Tibial nerve (tissue), 4 donors: ENCODE results near the gene ADM. TPM values are rescaled to one million over a fixed set of nuclear protein-coding genes. Genes with fewer than 3 reads are reported as not detected.

Experiments
- DNase-seq, 2 donors: peaks; one replicate each; pipeline ENCODE4 v3.0.0-alpha.2; 2019; ENCODE audit warnings: low spot score in 2 of 2
- H3K27ac ChIP-seq, 4 donors: fragments of 200-600 bp; sonication (generic) in 3 of 4; one replicate each; pipeline ENCODE4 v1.5.1; 2017 to 2019; ENCODE audit warnings: mild to moderate bottlenecking in 1 of 4
- H3K27me3 ChIP-seq, 2 donors: fragments of 200-600 bp; sonication (generic) in 1 of 2; one replicate each; pipeline versions ENCODE4 v1.5.1 to v1.6.0; 2017 to 2019
- H3K36me3 ChIP-seq, 3 donors: fragments of 200-600 bp; sonication (generic); one replicate each; pipeline ENCODE4 v1.5.1; 2018 to 2019
- H3K4me1 ChIP-seq, 4 donors: fragments of 200-600 bp; sonication (generic) in 3 of 4; one replicate each; pipeline ENCODE4 v1.5.1; 2017 to 2019
- H3K4me3 ChIP-seq, 4 donors: fragments of 200-600 bp; sonication (generic) in 3 of 4; one replicate each; pipeline ENCODE4 v1.5.1; 2017 to 2019; ENCODE audit warnings: mild to moderate bottlenecking in 1 of 4, moderate library complexity in 1 of 4
- H3K9me3 ChIP-seq, 4 donors: fragments of 200-600 bp; sonication (generic) in 3 of 4; one replicate each; pipeline ENCODE4 v1.5.1; 2017 to 2019
- EP300 ChIP-seq, 2 donors: sonication (generic); formaldehyde crosslinking; IDR thresholded peaks; one replicate each; pipeline ENCODE4 v1.6.1; 2017; ENCODE audit warnings: antibody characterized with exemption in 2 of 2, mild to moderate bottlenecking in 1 of 2
- POLR2A ChIP-seq, 2 donors: fragments of 450-650 bp; IDR thresholded peaks; one replicate each; pipeline ENCODE4 v1.6.1; 2017; ENCODE audit warnings: antibody characterized with exemption in 2 of 2, mild to moderate bottlenecking in 2 of 2, moderate library complexity in 2 of 2
- WGBS, 2 donors: methylation state at CpG; one replicate each; pipeline ENCODE4 v1.1.5; 2018; 5-methylcytosine and 5-hydroxymethylcytosine counted together
- total RNA-seq, 4 donors: library from RNA; depleted of rRNA; stranded (reverse); fragments of >200 nt; gene quantifications; one replicate each; pipeline ENCODE4 v1.1.0, GENCODE V29; 2016
- TF ChIP-seq, protein P1 (sequence below), 5 experiments: fragments of 200-600 bp in 3 of 5; fragments of 450-650 bp in 2 of 5; sonication (generic) in 3 of 5; IDR thresholded peaks; one replicate each; pipeline ENCODE4 v1.5.1; 2016 to 2019; ENCODE audit warnings: antibody characterized with exemption in 5 of 5, mild to moderate bottlenecking in 3 of 5, moderate library complexity in 2 of 5

Gene ADM
- total RNA-seq, 4 donors from 2014 or later, result 123 to 420 (median 197) TPM

DNA sequence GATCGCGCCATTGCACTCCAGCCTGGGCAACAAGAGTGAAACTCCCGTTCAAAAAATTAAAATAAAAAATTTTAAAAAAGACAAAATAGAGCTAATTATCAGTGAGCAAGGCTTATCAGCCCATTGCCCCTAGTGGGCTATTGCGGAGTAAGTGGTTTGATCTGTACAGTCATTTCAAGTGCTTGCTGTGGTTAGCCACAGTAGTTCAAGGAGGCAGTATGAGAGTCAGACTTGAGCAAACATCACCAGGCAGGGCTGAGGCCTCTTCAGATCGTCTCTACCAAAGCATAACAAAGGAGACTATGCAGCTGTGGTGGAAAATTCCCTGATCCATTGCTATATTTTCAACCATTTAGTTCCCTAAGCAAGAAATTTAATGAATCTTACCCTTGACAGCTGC lies 6.5 kb upstream of the ADM start:
- Histone ChIP-seq H3K27me3 (no peaks in the 10 kb centered on the region), H3K4me1 (peaks cover 0 to 24% (median 4%) of the 10 kb centered on the region in 4 donors), H3K27ac (no peak overlapping the region), H3K4me3 (no peak overlapping the region), H3K9me3 (no peaks in the 10 kb centered on the region), H3K36me3 (no peaks in the 10 kb centered on the region)
- 74 to 75% methylated on average over 5 of the region's 5 CpGs for WGBS, 2 donors
- TF ChIP-seq POLR2A (IDR thresholded peaks at IDR 0.05) (no peak), EP300 (IDR thresholded peaks at IDR 0.05) (no peak)
- TF ChIP-seq, protein P1, sequence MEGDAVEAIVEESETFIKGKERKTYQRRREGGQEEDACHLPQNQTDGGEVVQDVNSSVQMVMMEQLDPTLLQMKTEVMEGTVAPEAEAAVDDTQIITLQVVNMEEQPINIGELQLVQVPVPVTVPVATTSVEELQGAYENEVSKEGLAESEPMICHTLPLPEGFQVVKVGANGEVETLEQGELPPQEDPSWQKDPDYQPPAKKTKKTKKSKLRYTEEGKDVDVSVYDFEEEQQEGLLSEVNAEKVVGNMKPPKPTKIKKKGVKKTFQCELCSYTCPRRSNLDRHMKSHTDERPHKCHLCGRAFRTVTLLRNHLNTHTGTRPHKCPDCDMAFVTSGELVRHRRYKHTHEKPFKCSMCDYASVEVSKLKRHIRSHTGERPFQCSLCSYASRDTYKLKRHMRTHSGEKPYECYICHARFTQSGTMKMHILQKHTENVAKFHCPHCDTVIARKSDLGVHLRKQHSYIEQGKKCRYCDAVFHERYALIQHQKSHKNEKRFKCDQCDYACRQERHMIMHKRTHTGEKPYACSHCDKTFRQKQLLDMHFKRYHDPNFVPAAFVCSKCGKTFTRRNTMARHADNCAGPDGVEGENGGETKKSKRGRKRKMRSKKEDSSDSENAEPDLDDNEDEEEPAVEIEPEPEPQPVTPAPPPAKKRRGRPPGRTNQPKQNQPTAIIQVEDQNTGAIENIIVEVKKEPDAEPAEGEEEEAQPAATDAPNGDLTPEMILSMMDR (IDR thresholded peaks at IDR 0.05), result no peak
- no peak for DNase-seq

DNA sequence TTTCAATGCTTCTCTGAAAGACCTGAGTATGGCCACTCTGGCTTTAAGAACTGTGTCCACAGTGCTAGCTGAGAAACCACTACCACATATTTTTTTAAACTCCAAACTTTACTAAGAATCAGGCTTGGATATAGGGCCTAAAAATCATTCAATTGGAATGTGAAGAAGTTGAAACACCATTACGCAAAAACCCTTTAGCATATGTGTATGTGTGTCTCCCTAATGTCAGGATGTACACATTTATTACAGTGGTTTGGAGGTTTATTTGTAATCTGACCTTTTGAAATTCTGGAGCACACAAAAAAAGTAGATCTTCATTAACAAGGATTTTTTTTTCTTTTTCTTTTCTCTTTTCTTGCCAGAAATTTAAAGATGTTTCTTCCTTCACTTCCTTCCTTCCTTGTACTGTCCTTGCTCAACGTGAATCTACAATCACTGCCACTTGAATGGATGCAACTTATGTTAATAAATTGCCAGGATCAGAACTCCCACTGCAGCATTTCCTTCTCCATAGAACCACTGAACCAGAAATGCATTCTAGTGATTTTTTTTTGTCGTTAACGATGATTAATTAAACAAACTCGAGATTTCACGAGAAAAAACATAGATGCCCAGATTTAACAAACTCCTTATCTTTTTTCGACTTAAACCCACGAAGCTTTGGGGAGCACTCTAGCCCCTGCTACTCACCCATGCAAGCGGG lies 3.1 kb upstream of the ADM start:
- peak overlapping the region in 3 of 4 donors; percentile 69 to 84 (median 80) for H3K4me3 ChIP-seq
- 59 to 68% methylated on average over 9 of the region's 9 CpGs for WGBS, 2 donors
- H3K36me3 ChIP-seq, result no peaks in the 10 kb centered on the region
- no peaks in the 10 kb centered on the region for H3K9me3 ChIP-seq
- H3K4me1 ChIP-seq, result peaks cover 0 to 32% (median 14%) of the 10 kb centered on the region in 4 donors
- TF ChIP-seq POLR2A (IDR thresholded peaks at IDR 0.05) (no peak), EP300 (IDR thresholded peaks at IDR 0.05) (no peak)
- TF ChIP-seq, protein P1 (IDR thresholded peaks at IDR 0.05), result no peak
- H3K27ac ChIP-seq, result peak overlapping the region; percentile 68 to 89 (median 81)
- DNase-seq, result no peak
- no peaks in the 10 kb centered on the region for H3K27me3 ChIP-seq

DNA sequence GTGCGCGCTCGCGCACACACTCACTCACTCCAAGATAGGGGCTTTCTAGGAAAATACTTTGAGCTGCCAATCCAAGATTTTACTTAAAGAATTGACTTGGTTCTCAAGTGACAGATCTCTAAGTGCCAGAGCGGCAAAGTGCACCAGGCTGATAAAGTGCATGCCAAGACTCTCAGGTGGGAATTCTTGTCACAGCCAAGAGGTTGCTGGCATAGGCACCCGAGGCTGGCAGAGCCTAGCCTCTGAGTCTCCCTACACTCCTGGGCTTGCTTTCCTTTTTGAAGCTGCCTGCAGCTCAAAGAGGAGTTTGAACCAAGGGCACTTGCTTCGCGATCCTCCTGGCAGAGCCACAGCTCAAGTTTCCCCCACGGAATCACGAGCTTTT lies 2.5 kb upstream of the ADM start:
- WGBS, 2 donors, result 44 to 47% methylated on average over 9 to 10 of the region's 10 CpGs
- peaks cover 0 to 38% (median 17%) of the 10 kb centered on the region in 4 donors for H3K4me1 ChIP-seq
- no peak for DNase-seq

DNA sequence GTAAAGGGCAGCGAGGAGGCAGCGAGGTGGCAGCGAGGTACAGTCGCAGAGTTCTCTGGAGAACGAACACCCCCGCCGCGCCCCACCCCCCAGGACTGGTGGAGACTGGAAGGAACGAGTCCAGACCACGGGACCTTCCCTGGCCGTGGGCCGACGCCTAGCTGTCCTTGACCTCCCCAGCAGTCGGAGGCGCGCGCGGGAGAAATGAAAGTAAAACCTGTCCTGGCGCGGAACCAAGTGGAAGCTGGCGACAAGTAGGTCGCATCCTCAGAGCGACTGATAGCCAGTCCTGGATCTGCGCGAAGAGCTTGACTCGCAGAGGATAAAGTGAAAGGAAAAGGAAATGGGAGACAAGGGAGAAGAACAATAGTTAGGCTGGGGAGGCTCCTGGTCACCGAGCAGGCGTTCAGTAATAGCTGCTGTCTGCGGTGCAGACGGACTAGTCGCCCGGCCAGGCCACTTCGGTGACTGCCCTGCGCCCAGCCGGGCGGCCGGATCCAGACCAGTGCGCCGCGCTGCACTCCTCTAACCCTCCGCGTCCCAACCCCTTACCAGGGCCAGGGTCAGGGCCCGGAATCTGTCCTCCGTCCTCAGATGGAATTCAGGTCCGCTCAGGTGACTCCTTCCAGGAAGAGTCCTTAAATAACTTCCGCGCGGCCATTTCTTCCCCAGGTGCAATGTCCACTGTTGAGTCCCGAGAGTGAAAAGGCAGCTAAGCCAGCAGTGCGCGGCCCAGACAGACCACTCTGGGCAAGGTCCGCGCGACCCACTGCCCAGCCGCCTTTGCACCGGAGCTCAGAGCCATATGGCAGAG lies 1.9 kb upstream of the ADM start:
- Histone ChIP-seq H3K4me3 (peak overlapping the region; percentile 69 to 84 (median 74)), H3K4me1 (peaks cover 0 to 44% (median 18%) of the 10 kb centered on the region in 4 donors), H3K9me3 (no peaks in the 10 kb centered on the region), H3K27ac (peak overlapping the region; percentile 68 to 89 (median 81)), H3K36me3 (no peaks in the 10 kb centered on the region), H3K27me3 (no peaks in the 10 kb centered on the region)
- DNase-seq, result peak; percentile 84 to 86
- 2 to 4% methylated on average over 48 to 56 of the region's 56 CpGs for WGBS, 2 donors
- TF ChIP-seq EP300 (IDR thresholded peaks at IDR 0.05) (peak in 1 of 2 donors; percentile 86), POLR2A (IDR thresholded peaks at IDR 0.05) (peak in 1 of 2 donors; percentile 50)
- TF ChIP-seq, protein P1 (IDR thresholded peaks at IDR 0.05), result peak in 2 of 5 experiments; percentile 6 to 13

More for the DNA sequence above, 2.5 kb upstream of the ADM start:
- Histone ChIP-seq H3K36me3 (no peaks in the 10 kb centered on the region), H3K27me3 (no peaks in the 10 kb centered on the region), H3K4me3 (peak overlapping the region; percentile 69 to 84 (median 74)), H3K9me3 (no peaks in the 10 kb centered on the region), H3K27ac (peak overlapping the region; percentile 68 to 89 (median 81))
- TF ChIP-seq, protein P1 (IDR thresholded peaks at IDR 0.05), result no peak
- TF ChIP-seq EP300 (IDR thresholded peaks at IDR 0.05) (no peak), POLR2A (IDR thresholded peaks at IDR 0.05) (no peak)
